HG03442 (cell line): Measurements from ENCODE around the gene ZC3H18.

Experiments used
- ATAC-seq: cut with Tn5 transposase; IDR thresholded peaks from one replicate; pipeline ENCODE4 v1.9.1; 2021; ENCODE audit warnings: mild to moderate bottlenecking, moderate library complexity; ENCODE audit not compliant: unreplicated experiment

Gene ZC3H18

DNA sequence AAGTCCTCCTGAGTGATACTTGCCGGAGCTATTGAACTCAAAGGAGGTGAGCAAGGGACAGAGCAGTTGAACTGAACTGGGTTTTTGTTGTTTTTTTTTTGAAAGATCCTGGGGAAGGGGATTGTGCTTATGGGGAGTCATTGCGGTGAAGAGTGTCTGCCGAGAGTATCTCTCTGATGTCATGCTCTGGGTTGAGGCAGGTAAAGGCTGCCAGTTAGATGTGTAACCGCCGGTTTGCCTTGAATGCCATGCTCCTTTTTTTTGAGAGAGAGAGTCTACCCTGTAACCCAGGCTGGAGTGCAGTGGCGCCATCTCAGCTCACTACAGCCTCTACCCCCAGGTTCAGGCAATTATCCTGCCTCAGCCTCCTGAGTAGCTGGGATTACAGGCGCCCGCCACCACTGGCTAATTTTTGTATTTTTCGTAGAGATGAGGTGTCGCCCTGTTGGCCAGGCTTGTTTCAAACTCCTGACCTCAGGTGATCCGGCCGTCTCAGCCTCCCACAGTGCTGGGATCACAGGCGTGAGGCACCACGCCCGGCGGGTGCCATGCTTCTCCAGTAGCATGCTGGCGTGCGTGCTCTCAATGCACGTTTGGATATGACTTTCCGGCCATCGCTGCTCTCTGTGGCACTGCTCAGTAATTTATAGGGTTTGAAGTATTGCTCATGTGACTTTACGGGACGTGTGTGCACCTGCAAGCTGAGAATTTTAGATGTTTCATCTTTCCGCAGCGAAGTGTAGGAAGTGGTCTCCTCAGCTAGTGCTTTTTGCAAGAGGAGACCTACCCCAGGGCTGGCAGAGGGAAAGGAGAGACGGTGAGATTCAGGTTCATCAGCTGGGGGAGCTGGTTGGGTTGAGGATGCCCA is 8.5 kb downstream of the ZC3H18 start:
- no peak for ATAC-seq

DNA sequence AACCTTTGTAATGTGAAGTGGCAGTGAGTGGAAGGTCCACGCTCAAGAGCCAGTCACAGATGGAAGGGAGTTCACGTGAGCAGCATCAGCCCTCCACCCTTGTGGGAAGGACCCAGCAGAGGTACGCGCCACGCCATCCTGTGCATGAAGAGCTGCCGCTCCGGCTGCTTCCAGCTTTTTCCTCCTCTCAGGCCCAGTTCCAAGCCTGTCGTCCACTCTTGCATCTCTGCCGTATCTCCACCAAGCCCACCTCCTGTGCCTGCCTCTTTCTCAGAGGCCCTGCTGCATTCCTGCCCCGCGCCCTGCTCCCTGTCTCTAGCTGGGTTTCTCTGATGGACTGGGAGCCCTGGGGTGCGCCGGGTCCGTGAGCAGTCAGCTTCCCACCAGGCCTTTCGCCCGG is 10.2 kb downstream of the ZC3H18 start:
- ATAC-seq = no peak

DNA sequence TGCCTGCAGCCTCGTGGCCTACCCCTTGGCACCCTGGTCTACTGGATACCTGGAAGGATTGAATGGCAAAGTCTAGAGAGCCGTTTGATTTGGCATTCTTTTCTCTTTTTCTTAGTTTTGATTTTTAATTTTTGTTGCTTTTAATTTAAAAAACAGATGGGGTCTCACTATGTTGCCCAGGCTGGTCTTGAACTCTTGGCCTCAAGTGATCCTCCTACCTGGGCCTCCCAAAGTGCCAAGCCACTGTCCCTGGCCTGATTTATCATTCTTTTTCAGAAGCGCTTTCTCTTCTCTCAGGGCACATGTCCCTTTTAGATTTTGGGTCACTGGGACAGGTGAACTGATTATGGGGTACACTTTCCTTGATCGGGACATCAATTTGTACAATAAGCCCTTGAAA is 10.8 kb downstream of the ZC3H18 start:
- ATAC-seq = no peak

GRCh38 chr16:88582912-88583575 is 12.8 kb downstream of the ZC3H18 start:
- no peak for ATAC-seq

- no peak for ATAC-seq
Observed at GRCh38 chr16:88584676-88585075, 14.5 kb downstream of the ZC3H18 start.

GRCh38 chr16:88585269-88585668 is 15.1 kb downstream of the ZC3H18 start:
- no peak for ATAC-seq

- no peak for ATAC-seq
Observed at GRCh38 chr16:88585927-88586581, 15.9 kb downstream of the ZC3H18 start.

DNA sequence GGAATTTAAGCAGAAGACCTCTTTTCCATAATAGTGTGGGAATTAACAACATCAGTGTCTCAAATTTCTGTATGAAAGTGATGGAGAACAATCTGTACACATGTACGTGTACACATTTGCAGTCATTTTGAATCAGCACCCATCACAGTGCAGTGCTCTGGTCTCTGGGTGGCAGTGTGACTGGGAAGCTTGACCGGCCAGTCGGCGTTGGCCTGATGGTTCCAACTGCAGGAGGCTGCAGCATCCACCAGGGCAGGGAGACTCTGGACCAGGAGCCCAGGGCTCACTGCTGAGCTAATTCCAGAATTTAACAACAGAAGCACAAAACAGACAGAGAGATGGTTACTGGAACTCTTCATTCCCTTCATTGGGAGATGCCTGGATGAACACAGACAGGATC is 17.9 kb downstream of the ZC3H18 start:
- no peak for ATAC-seq

DNA sequence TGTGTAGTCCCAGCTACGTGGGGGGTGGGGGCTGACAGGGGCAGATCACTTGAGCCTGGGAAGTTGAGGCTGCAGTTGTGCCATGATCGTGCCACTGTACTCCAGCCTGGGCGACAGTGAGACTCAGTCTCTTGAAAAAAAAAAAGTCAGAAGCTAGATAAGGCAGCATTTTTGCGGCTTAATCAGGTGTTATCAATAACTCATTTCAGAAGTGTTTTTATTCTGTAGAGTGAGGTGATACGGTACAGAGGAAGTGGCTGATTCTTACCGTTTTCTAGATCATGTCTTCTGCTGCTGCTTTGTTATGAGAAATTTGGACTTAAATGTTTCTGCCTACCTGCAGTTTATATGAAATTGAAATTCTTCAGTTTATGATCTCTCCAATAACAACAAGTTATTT is 18.6 kb downstream of the ZC3H18 start:
- no peak for ATAC-seq

GRCh38 chr16:88589441-88589840 is 19.2 kb downstream of the ZC3H18 start:
- no peak for ATAC-seq

- peak; percentile 61 for ATAC-seq
Observed at GRCh38 chr16:88591577-88592021, 21.4 kb downstream of the ZC3H18 start.

- ATAC-seq = no peak
Observed at GRCh38 chr16:88593061-88593460, 22.9 kb downstream of the ZC3H18 start.

DNA sequence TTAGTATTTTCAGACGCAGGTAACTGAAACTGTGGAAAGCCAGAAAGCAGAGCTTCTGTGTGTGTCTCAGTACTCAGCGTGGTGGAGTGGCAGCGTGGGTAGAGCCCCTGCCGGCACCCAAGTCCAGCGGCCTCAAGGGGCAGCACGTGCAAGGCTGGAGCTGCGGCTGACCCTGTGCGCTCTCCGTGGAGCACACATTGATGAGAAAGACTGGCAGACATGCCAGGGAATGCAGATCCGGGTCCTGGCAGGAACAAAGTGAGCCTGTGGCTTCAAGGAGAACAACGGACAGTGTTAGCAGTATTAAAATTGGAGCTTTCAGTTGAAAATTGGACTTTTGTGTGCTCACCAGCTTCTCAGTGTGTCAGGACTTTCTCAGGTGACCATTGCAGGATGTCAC is 23.3 kb downstream of the ZC3H18 start:
- ATAC-seq = no peak

DNA sequence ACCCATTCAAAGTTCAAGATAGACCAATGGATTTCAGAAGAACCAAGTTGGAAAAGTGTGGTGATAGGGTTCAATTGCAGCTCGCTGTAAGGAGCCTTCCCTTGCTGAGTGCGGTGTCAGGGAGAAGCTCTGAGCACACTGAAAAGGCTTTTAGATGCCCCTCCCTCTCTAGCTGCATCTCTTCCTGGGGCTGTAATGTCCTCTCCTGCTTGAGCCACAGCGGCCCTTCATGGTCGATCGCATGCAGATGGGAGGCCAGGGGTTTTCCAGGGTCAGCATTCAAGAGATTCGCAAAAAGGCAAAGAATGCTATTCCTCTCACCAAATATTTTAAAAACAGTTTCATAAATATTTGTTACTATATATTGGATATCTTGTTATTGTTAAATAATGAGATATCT is 23.7 kb downstream of the ZC3H18 start:
- no peak for ATAC-seq

GRCh38 chr16:88595101-88595500 is 24.9 kb downstream of the ZC3H18 start:
- no peak for ATAC-seq

- ATAC-seq = no peak
Observed at GRCh38 chr16:88595921-88596320, 25.7 kb downstream of the ZC3H18 start.

DNA sequence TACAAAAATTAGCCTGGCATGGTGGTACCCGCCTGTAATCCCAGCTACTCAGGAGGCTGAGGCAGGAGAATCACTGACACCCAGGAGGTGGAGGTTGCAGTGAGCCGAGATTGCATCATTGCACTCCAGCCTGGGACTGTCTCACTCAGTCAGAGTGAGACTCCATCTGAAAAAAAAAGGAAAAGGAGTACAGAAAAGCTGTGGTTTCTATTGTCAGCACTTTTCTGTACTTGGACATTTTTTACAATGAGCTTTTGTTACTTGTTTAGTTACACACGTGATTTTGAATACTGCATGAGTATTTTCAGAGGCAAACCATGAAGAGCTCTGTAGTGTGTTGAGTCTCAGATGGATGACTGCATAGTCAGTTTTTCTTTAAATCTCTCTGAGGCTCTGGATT is 26.3 kb downstream of the ZC3H18 start:
- ATAC-seq = no peak

DNA sequence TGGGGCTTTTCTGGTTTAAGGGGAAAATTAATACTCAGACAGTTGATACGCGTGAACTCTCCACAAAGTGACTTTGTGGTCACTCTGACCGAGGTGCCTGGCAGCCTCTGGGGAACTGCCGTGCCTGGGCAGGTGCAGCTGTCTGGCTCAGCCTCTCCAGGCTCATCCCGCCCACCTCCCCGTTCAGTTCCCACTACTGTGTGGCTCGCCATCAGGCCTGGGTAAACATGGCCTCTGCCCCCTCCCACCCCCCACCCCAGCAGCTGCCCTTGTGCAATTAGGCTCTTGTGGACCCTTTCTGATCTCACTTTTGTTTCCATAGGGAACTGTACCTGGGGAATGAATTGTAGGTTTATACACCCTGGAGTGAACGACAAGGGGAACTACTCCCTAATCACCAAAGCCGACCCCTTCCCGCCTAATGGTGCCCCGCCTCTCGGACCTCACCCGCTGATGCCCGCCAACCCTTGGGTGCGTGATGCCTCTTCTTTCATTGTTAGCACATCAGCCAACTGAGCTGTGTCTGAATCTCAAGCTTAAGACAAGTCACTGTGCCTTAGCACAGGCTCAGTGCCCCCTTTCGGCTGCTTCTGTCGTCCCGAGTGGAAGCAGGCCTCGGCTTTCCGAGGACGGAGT is 27.8 kb downstream of the ZC3H18 start:
- no peak for ATAC-seq

DNA sequence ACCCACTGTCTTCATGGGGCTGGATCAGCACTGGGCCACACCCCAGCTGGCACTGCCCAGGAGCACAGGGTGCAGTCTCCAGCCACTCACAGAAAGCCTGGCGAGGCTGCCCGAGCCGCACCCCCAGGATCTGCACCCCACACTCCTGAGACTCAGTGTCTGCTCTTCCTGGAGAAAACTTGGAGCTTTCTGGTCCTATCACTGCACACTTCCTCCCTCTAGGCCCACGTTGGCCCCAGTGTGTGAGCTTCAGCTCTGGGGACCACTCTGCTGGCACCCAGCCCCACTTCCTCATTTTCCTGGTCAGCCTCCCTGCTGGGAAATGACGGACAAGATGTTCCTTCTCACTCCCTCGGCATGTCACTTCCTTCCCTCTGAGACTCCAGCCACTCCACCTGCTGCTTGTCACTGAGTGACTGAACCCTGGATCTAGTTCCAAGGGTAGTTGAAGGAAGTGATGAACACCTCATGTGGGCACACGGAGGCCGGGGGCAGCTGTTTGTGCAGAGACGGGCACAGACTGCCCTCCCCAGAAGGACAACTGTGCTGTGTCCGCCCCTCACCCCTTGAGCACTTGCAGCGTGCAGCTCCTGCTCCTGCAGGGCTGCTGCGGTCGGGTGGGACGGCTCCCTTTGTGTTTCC is 29.0 kb downstream of the ZC3H18 start:
- no peak for ATAC-seq

DNA sequence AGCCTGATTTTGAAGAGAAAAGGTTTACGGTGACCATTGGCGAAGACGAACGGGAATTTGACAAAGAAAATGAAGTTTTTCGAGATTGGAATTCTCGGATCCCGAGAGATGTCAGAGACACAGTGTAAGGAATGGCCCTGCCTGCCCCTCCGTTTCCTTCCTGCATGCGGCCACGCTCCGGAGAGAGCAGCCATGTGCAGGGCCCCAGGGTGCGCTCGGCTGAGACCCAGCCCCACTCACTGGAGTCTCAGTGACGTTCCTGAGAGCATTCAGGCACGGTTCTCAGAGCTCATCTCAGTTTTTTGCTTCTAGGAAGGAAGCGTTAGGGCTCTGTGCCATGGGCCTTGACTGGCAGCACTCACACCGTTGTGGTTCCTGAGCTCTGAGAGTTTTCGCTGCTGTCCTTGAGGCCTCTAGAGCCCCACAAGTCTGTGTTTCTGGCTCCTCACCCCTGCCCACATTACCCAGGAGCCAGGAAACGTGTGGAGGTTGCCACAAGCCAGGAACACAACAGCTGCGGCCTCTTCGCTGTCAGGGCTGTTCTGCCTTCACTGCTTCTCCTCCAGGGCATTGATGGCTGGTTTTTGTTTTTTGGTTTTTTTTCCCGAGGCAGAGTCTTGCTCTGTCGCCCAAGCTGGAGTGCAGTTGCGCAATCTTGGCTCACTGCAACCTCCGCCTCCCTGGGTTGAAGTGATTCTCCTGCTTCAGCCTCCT is 29.8 kb downstream of the ZC3H18 start:
- ATAC-seq = no peak
